GM12801 (cell line): ENCODE results near the gene TMEM238.

Source experiments
- TF ChIP-seq, protein P1 (sequence below): IDR thresholded peaks from one replicate; pipeline ENCODE4 v1.5.1; 2011; ENCODE audit warnings: control low read depth; ENCODE audit not compliant: insufficient read length; ENCODE audit errors: extremely low read depth

TMEM238 gene

DNA sequence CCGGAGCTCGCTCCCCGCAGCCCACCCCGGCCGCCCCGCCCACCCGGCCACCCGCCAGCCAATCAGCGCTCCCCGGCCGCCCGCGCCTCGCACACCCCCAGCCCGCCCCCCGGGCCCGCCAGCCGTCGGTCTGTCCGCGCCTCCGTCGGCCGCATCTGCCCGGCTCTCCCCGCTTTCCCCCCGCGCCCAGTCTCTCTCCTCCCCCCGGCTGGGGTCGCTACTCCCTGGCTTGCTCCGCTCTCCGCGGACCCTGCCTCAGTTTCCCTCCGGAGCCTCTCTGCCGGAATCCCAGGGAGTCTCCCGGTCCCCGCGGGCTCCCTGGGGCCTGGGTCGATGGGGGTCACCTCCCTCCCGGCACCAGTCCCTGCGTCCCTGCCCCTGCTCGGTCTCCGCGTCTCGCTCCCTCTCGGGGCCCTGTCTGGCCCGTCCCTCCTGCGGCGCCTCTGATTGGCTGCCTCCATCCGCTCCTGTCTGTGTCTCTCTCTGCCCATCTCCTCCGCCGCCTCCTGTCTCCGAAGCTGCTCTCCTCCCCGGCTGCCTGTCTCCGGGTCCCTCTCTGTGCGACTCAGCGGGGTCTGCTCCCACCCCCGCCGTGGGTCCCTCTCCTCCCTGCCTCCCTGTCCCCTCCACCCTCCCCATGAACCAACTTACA lies 14.3 kb downstream of the TMEM238 start:
- TF ChIP-seq, protein P1, sequence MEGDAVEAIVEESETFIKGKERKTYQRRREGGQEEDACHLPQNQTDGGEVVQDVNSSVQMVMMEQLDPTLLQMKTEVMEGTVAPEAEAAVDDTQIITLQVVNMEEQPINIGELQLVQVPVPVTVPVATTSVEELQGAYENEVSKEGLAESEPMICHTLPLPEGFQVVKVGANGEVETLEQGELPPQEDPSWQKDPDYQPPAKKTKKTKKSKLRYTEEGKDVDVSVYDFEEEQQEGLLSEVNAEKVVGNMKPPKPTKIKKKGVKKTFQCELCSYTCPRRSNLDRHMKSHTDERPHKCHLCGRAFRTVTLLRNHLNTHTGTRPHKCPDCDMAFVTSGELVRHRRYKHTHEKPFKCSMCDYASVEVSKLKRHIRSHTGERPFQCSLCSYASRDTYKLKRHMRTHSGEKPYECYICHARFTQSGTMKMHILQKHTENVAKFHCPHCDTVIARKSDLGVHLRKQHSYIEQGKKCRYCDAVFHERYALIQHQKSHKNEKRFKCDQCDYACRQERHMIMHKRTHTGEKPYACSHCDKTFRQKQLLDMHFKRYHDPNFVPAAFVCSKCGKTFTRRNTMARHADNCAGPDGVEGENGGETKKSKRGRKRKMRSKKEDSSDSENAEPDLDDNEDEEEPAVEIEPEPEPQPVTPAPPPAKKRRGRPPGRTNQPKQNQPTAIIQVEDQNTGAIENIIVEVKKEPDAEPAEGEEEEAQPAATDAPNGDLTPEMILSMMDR: no peak

DNA sequence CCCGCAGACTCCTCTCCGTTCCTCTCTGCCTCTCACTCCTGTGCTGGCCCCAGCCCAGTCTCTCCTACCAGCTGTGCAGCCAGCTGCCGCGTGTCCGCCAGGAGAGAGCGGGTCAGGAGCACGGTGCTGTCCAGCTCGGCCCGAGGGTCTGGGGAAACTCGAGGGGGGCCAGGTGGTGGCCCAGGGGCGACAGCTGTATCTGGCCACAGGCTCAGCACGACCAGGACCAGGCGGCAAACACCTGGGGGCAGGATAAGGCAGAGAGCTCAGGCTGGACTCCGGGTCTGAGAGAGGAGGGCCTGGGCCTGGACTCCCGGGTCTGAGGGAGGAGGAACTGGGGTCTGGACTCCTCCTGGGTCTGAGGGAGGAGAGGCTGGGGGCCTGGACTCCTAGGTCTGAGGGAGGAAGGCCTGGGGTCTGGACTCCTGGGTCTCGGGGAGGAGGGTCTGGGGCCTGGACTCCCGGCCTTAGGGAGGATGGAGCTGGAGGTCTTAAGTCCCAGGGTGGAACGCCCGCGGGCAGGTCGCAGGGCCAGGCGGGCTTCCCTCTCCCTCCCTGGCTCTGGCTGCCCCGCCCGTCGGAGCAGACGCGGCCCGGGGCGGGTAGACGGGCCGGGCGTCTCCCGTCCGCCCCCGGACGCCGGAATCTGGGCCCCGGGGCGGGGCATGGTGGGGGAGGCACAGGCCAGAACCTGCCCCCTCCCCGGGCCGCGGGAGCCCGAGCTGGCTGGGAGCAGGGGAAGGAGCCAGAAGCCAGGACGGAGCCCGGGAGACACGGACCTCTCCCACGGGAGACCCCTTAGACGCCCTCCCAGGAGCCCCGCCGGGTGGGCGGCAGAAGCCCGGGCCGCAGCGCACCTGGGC lies 15.2 kb downstream of the TMEM238 start:
- TF ChIP-seq, protein P1: no peak

DNA sequence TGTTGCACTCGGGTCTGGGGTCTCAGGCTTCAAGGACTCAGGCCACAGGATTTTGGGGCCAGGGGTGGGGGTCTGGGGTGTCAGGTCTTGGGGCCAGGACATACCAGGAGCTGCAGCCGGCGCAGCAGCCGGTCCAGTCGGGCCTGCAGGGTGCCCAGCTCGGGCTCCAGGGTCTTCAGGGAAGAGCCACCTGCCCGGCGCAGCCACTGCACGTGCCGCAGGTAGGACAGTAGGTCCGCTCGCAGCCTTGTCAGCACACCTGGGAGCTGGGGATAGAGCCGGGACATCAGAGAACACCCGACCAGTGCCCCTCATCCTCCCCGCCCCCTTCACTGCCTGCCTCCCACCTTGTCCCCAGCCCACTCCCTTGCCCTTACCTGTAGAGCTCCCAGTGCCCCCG lies 16.0 kb downstream of the TMEM238 start:
- TF ChIP-seq, protein P1: no peak

DNA sequence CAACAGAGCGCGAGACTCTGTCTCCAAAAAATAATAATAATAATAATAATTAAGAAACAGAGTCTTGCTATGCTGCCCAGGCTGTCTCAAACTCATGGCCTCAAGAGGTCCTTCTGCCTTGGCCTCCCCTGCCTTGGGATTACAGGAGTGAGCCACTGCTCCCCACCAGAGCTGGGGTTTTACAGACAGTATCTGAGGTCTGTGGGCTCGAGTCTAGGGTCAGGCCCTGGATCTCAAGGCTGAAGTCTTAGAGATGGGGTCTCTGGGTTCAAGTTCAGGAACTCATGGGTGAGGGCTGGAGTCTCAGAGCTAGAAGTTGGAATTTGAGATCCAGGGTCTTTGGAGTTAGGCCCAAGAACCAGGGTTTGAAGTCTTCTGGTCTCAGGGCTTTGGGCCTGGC lies 17.3 kb downstream of the TMEM238 start:
- TF ChIP-seq, protein P1: no peak

DNA sequence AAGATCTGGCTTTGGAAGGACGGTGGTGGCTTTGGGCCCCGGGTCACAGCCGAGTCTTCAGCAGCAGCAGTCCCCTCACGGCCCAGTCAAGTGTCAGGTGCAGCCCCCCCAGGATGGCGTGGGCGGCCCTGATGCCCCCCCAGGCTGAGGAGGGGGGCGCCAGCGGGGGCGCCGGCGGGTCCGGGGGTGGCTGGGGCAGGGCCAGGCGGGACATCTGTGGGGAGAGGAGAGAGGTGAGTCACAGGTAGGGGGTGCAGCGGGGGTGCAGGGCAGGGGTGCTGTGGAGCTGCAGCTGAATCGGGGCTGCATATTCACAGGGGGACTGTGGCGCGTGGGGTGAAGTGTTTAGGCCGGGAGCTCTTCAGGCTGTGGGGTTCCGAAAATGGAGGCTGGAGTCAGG lies 18.1 kb downstream of the TMEM238 start:
- TF ChIP-seq, protein P1: no peak

DNA sequence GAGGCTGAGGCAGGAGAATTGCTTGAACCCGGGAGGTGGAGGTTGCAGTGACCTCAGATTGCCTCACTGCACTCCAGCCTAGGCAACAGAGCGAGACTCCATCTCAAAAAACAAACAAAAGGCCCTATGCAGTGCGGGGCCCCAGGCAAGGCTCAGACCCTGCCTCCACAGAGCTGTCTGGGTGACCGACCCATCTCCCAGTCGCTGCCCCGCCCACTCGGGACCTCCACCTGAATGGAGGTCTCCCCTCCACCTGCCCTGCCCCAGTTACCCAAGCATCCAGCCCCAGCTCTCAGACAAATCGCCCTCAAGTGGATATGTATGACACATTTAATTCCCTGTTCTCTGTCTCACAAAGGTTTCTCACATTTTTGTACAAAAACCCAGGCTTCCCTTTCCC lies 18.8 kb downstream of the TMEM238 start:
- TF ChIP-seq, protein P1: no peak

DNA sequence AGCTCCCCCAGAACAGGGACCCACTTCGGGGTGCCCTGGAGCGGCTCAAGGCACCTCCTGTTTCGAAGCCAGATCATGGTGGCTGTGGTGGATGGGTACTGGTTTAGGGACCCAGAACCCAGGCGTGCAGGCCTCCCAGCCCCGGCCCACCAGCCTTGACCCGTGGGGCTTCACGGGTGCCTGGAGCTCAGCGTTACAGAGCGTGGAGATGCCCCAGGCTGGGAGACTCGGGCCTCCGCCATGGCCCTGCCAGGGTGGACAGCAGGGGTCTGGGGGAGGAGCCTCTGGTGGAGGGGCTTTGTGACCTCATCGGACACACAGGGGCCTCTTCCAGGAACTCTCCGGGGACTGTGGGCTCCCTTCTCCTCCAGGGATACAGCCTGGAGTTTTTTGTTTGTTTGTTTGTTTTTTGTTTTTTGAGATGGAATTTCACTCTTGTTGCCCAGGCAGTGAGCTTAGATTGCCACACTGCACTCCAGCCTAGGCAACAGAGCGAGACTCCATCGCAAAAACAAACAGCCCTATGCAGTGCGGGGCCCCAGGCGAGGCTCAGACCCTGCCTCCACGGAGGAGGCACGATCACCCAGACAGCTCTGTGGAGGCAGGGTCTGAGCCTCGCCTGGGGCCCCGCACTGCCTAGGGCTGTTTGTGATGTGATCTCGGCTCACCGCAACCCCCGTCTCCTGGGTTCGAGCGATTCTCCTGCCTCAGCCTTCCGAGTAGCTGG lies 20.9 kb downstream of the TMEM238 start, which contains the start of gene GARIN5B:
Gene GARIN5B, minus strand, starts transcription at position 271 of the 727 bp plus-strand sequence. Its CDS starts 194 bp downstream, at position 77.
- TF ChIP-seq, protein P1: no peak
